Endothelial cell of umbilical vein (primary cell): ENCODE measurements around the gene ENO4. TPM values are rescaled to one million over a fixed set of nuclear protein-coding genes. Genes with fewer than 3 reads are reported as not detected.

Experiments
- BruUV-seq: library from RNA; stranded (reverse); fragments of 400-500 nt; replicated peaks from 2 replicates; lab custom pipeline; 2021; lab: Mats Ljungman, UMichigan
- CTCF ChIA-PET: fragments of 300-600, 350-600 bp; sonication (Branson Sonifier 250); formaldehyde crosslinking; loops from one replicate; lab custom pipeline; 2021; ENCODE audit warnings: antibody characterized with exemption, inconsistent platforms; lab: Charles Lee
- POLR2A ChIA-PET: fragments of 300-600, 350-600 bp; sonication (Branson Sonifier 250); formaldehyde crosslinking; loops from one replicate; lab custom pipeline; 2021; ENCODE audit warnings: antibody characterized with exemption, inconsistent platforms; lab: Charles Lee
- DNase-seq: peaks from one replicate; pipeline ENCODE4 v3.0.0-alpha.2; 2011; ENCODE audit warnings: low read depth, low spot score
- FAIRE-seq: peaks from 2 replicates; lab custom pipeline; 2011; peaks lifted over from hg19 to GRCh38; lab: Jason Lieb, UNC
- H2AFZ ChIP-seq: 2 replicates; pipeline ENCODE4 v1.6.0; 2012; ENCODE audit warnings: low read depth, low read length, control low read depth, inconsistent platforms
- H3K27ac ChIP-seq: 2 replicates; pipeline ENCODE4 v1.5.1; 2011; ENCODE audit warnings: low read depth, mild to moderate bottlenecking, control low read depth, low read length, moderate library complexity; ENCODE audit not compliant: insufficient read depth
- H3K27me3 ChIP-seq, 2 experiments: 2 replicates each; pipeline versions ENCODE4 v1.6.0 to v1.6.1; 2011; ENCODE audit warnings: low read length in 2 of 2, mixed read lengths in 1 of 2; ENCODE audit not compliant: control insufficient read depth in 2 of 2, insufficient read depth in 2 of 2
- H3K36me3 ChIP-seq, 2 experiments: 2 replicates in 1 of 2; 3 replicates in 1 of 2; pipeline ENCODE4 v1.5.1; 2011; ENCODE audit warnings: low read length in 2 of 2, mild to moderate bottlenecking in 1 of 2, moderate library complexity in 1 of 2; ENCODE audit not compliant: control insufficient read depth in 2 of 2, insufficient read depth in 2 of 2; ENCODE audit errors: extremely low read depth in 1 of 2
- H3K4me1 ChIP-seq: 3 replicates; pipeline ENCODE4 v1.5.1; 2011; ENCODE audit warnings: mild to moderate bottlenecking, low read length; ENCODE audit not compliant: control insufficient read depth, insufficient read depth; ENCODE audit errors: extremely low read depth
- H3K4me2 ChIP-seq: 2 replicates; pipeline ENCODE4 v1.6.1; 2011; ENCODE audit warnings: low read length, control low read depth, mixed read lengths; ENCODE audit not compliant: insufficient read depth
- H3K4me3 ChIP-seq, 3 experiments: fragments of 200-600 bp in 1 of 3; sonication (generic), shearing (Covaris generic) in 1 of 3; replicated peaks in 1 of 3; 2 replicates each; pipeline ENCODE4 v1.5.1; 2011 to 2016; ENCODE audit warnings: control low read depth in 3 of 3, low read length in 3 of 3, mild to moderate bottlenecking in 2 of 3, inconsistent platforms in 1 of 3, low read depth in 1 of 3, moderate library complexity in 1 of 3; ENCODE audit not compliant: insufficient read depth in 1 of 3
- H3K79me2 ChIP-seq: 2 replicates; pipeline ENCODE4 v1.6.0; 2012; ENCODE audit warnings: low read length, inconsistent platforms; ENCODE audit not compliant: control insufficient read depth, insufficient read depth
- H3K9ac ChIP-seq: replicated peaks from 2 replicates; pipeline ENCODE3; 2011; ENCODE audit warnings: low read length, control low read depth; ENCODE audit not compliant: insufficient read depth; ENCODE audit errors: extremely low read depth
- H3K9me1 ChIP-seq: replicated peaks from 3 replicates; pipeline ENCODE4 v1.6.0; 2011; ENCODE audit warnings: mild to moderate bottlenecking, low read length; ENCODE audit not compliant: control insufficient read depth, insufficient read depth; ENCODE audit errors: extremely low read depth
- H3K9me3 ChIP-seq: replicated peaks from 2 replicates; pipeline ENCODE4 v1.5.1; 2012; ENCODE audit warnings: low read length, inconsistent platforms; ENCODE audit not compliant: control insufficient read depth, insufficient read depth
- H4K20me1 ChIP-seq: replicated peaks from 2 replicates; pipeline ENCODE3; 2011; ENCODE audit warnings: mild to moderate bottlenecking, low read length; ENCODE audit not compliant: control insufficient read depth, insufficient read depth; ENCODE audit errors: extremely low read depth
- CTCF ChIP-seq, 2 donors: IDR thresholded peaks; 1 replicate in 1 of 2; 2 replicates in 1 of 2; pipeline ENCODE4 v1.5.1; 2011; ENCODE audit warnings: low read length in 2 of 2, mild to moderate bottlenecking in 2 of 2, moderate library complexity in 2 of 2, control low read depth in 1 of 2, inconsistent platforms in 1 of 2, low read depth in 1 of 2; ENCODE audit not compliant: insufficient read depth in 1 of 2; ENCODE audit errors: extremely low read depth in 1 of 2
- EZH2 ChIP-seq: IDR thresholded peaks from 2 replicates; pipeline ENCODE4 v1.6.1; 2012; ENCODE audit warnings: borderline replicate concordance, low read depth, mild to moderate bottlenecking, moderate library complexity, low read length, inconsistent platforms; ENCODE audit not compliant: severe bottlenecking
- FOS ChIP-seq: IDR thresholded peaks from 2 replicates; pipeline ENCODE4 v1.6.1; 2011; ENCODE audit warnings: mild to moderate bottlenecking, low read length, moderate library complexity, borderline replicate concordance; ENCODE audit not compliant: insufficient read depth
- GATA2 ChIP-seq: IDR thresholded peaks from 2 replicates; pipeline ENCODE4 v1.7.0; 2011; ENCODE audit warnings: low read depth, mild to moderate bottlenecking, moderate library complexity, mixed read lengths, low read length; ENCODE audit not compliant: insufficient read length, insufficient read depth
- JUN ChIP-seq: IDR thresholded peaks from 2 replicates; pipeline ENCODE4 v1.6.1; 2011; ENCODE audit warnings: borderline replicate concordance, low read depth; ENCODE audit not compliant: insufficient read length, insufficient read depth
- MAX ChIP-seq: IDR thresholded peaks from 2 replicates; pipeline ENCODE4 v1.6.1; 2011; ENCODE audit not compliant: insufficient read depth, insufficient read length
- MYC ChIP-seq: IDR thresholded peaks from one replicate; pipeline ENCODE4 v1.6.1; 2011; ENCODE audit warnings: mild to moderate bottlenecking, low read depth, low read length
- POLR2A ChIP-seq: IDR thresholded peaks from 2 replicates; pipeline ENCODE4 v1.6.1; 2012; ENCODE audit warnings: low read depth, mild to moderate bottlenecking, control low read depth, low read length
- POLR2AphosphoS5 ChIP-seq: IDR thresholded peaks from 2 replicates; pipeline ENCODE4 v1.6.1; 2012; ENCODE audit warnings: low read depth, mild to moderate bottlenecking, control low read depth, low read length, moderate library complexity; ENCODE audit not compliant: insufficient read depth
- dilution Hi-C: fragments of 300-500 bp; cut with MboI; formaldehyde crosslinking; loops from one replicate; pipeline ENCODE4 v1.15.0; 2019; ENCODE audit warnings: low sequenced_read_pairs; ENCODE audit not compliant: extremely low pct_ligation_motif_present
- intact Hi-C: fragments of 100-400 bp; cut with micrococcal nuclease; formaldehyde crosslinking; loops from one replicate; pipeline ENCODE4 v1.10.0; 2022
- polyA plus RNA-seq, 4 experiments: library from polyadenylated mRNA; depleted of rRNA in 3 of 4; stranded (reverse) in 3 of 4; unstranded in 1 of 4; fragments of >200 nt; gene quantifications; 2 replicates each; pipeline versions ENCODE4 v1.2.1 to v1.2.3, GENCODE V29; 2011 to 2012; ENCODE audit warnings: missing spikeins in 1 of 4
- total RNA-seq: library from RNA; stranded (reverse); gene quantifications from 2 replicates; pipeline ENCODE4 v1.2.3, GENCODE V29; 2021

The ENO4 gene
- total and polyA plus RNA-seq, 2 donors (not counting 3 experiments of a cell fraction or from before 2014, with no cell fraction given): 0.08 TPM; not detected in 1

DNA sequence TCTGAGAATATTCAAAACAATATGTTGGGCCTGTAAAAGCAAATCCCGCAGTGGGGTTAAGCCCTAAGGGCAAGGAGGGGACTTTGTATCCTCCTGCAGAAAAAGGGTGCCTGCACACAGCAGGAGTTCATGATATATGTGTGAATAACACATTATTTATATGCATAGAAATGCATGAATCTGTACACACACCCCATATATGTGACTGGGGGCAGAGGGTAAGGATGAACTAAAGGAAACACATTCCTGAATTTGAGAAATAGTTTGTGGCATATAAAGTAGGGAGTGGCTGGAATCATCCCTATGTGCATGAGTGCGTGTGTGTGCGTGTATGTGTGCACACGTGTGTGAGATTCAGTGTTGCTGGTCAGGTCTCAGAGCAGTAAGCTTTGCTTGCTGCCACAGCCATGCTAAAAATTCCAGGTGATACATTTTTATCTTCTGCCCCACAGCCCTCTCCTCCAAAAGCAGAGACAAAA, 18.9 kb downstream of the ENO4 start:
- H3K27ac ChIP-seq: no peak overlapping the region
- intact Hi-C loops: no loop called here
- H3K9me1 ChIP-seq: no peaks in the 10 kb centered on the region
- BruUV-seq: no TSS peak
- H3K9me3 ChIP-seq: no peaks in the 10 kb centered on the region
- H4K20me1 ChIP-seq: no peaks in the 10 kb centered on the region
- no peak for FAIRE-seq
- peaks cover 3 to 5% of the 10 kb centered on the region in 2 experiments for H3K27me3 ChIP-seq
- H3K4me3 ChIP-seq: no peak overlapping the region
- CTCF ChIA-PET: no interaction called here
- dilution Hi-C loops: no loop called here
- H3K36me3 ChIP-seq: no peaks in the 10 kb centered on the region
- H3K79me2 ChIP-seq: no peaks in the 10 kb centered on the region
- no peaks in the 10 kb centered on the region for H3K4me1 ChIP-seq
- POLR2A ChIA-PET: no interaction called here
- no peak overlapping the region for H3K9ac ChIP-seq
- no peak for TF ChIP-seq EZH2
- no peak for TF ChIP-seq CTCF (IDR thresholded peaks at IDR 0.05; ENCODE audit: extremely low read depth in 1 of 2, insufficient read depth in 1 of 2, low read depth in 1 of 2, low read length in 2 of 2)
- no peak for TF ChIP-seq MAX
- TF ChIP-seq JUN: no peak
- TF ChIP-seq POLR2A: no peak
- no peak for TF ChIP-seq MYC
- TF ChIP-seq GATA2: no peak
- TF ChIP-seq POLR2AphosphoS5: no peak
- TF ChIP-seq FOS: no peak
- H2AFZ ChIP-seq: no peak overlapping the region
- H3K4me2 ChIP-seq: no peak overlapping the region
- no peak for DNase-seq
